Heart right ventricle (tissue), 16 donors: ENCODE measurements around the gene NUP50. TPM values are rescaled to one million over a fixed set of nuclear protein-coding genes. Genes with fewer than 3 reads are reported as not detected.

ENCODE experiments used
- ATAC-seq, 8 donors: fragments of 200-7000 bp; cut with Tn5 transposase; one replicate each; pipeline ENCODE4 v1.9.1; 2020; ENCODE audit warnings: mild to moderate bottlenecking in 8 of 8, moderate library complexity in 8 of 8, moderate number of reproducible peaks in 1 of 8
- DNase-seq, 2 donors: peaks; one replicate each; pipeline ENCODE4 v3.0.0-alpha.2; 2020
- H3K27ac ChIP-seq, 10 donors: fragments of 200-600 bp; sonication (generic) in 2 of 10; one replicate each; pipeline versions ENCODE4 v1.5.0 to v1.8.0; 2020 to 2022; ENCODE audit warnings: mild to moderate bottlenecking in 3 of 10
- H3K27me3 ChIP-seq, 7 donors: fragments of 200-600 bp; one replicate each; pipeline ENCODE4 v1.8.0; 2021 to 2022; ENCODE audit warnings: mild to moderate bottlenecking in 2 of 7
- H3K36me3 ChIP-seq, 9 donors: fragments of 200-600 bp; sonication (generic) in 1 of 9; one replicate each; pipeline versions ENCODE4 v1.5.0 to v1.8.0; 2020 to 2022; ENCODE audit warnings: mild to moderate bottlenecking in 2 of 9
- H3K4me1 ChIP-seq, 9 donors: fragments of 200-600 bp; sonication (generic) in 1 of 9; one replicate each; pipeline versions ENCODE4 v1.5.0 to v1.8.0; 2020 to 2022; ENCODE audit warnings: mild to moderate bottlenecking in 4 of 9
- H3K4me3 ChIP-seq, 10 donors: fragments of 200-600 bp; sonication (generic) in 2 of 10; one replicate each; pipeline versions ENCODE4 v1.5.0 to v1.8.0; 2020 to 2022; ENCODE audit warnings: mild to moderate bottlenecking in 7 of 10, moderate library complexity in 2 of 10
- H3K9me3 ChIP-seq, 11 donors: fragments of 200-600 bp in 10 of 11; sonication (generic) in 2 of 11; one replicate each; pipeline versions ENCODE4 v1.5.0 to v1.8.0; 2013 to 2022; ENCODE audit warnings: mild to moderate bottlenecking in 2 of 11, control low read depth in 1 of 11, moderate library complexity in 1 of 11
- CTCF ChIP-seq, 9 donors: fragments of 200-600 bp; sonication (generic) in 2 of 9; IDR thresholded peaks; one replicate each; pipeline versions ENCODE4 v1.5.0 to v1.8.0; 2021 to 2022; ENCODE audit warnings: antibody characterized with exemption in 9 of 9, mild to moderate bottlenecking in 5 of 9, moderate library complexity in 1 of 9
- WGBS, 2 donors: extraction: QIAGEN DNeasy Blood & Tissue Kit; methylation state at CpG; one replicate each; pipeline ENCODE4 v1.1.7; 2013; ENCODE audit warnings: inconsistent platforms in 1 of 2; 5-methylcytosine and 5-hydroxymethylcytosine counted together
- intact Hi-C, 10 donors: fragments of 100-400 bp; cut with DNase I; formaldehyde crosslinking; loops; one replicate each; pipeline versions ENCODE4 v1.11.1 to v1.14.2; 2022
- polyA plus RNA-seq, 2 donors: library from polyadenylated mRNA; stranded (reverse); fragments of 200-250 nt; gene quantifications; one replicate each; pipeline ENCODE4 v1.2.3, GENCODE V29; 2013
- total RNA-seq, 10 donors: library from RNA; stranded (reverse); fragmentation: NEBNext Ultra II Directional in 3 of 10; extraction: Animal tissue kit (Norgen Biotek cat#: 25700) in 3 of 10; gene quantifications; one replicate each; pipeline versions ENCODE4 v1.2.1 to v1.2.4, GENCODE V29; 2021 to 2023
- donor health status: Arrhythmogenic right ventricular cardiomyopathy.
- donor health status: ischemic (EF 13 %, LVEDD 7.1; RV severe dilation, severe dysfunction).
- donor health status: healthy with polysubstance abuse.
- donor health status: DM: no; HTN: yes; CAD: no.
- donor health status: DM: no; HTN: no; CAD: no.
- donor health status: ischemic (EF 25% LVEDD 6.9; RV normal size, moderate dysfunction).
- donor health status: ischemic (EF 25% LVEDD 5.7; RV mildly dilated, moderate dysfunction).
- donor health status: healthy.
- donor health status: DM: yes; HTN: yes; CAD: no.
- donor health status: Ischemic cardiomyopathy.
- donor health status: ischemic (EF 35%, LVEDD 5.7; RV mildly dilated, moderate dysfunction).
- donor health status: nonischemic (EF 11% LVEDD 7.7; RV severe dilation, severe dysfunction).
- donor health status: DM: yes; HTN: yes; CAD: no.
- donor health status: PGD.
- donor health status: ischemic (EF 29% LVEDD 5.4; RV normal size, mild dysfunction).
- donor health status: nonischemic (EF 23%, LVEDD 6.1; RV moderate dilation, normal function).

Gene NUP50
- total and polyA plus RNA-seq, 12 donors: 5.7 to 21.2 (median 14.3) TPM

- Histone ChIP-seq H3K4me3 (peak overlapping the region in 1 of 10 donors; percentile 4), H3K4me1 (peaks cover 0 to 62% (median 20%) of the 10 kb centered on the region in 9 donors), H3K9me3 (no peaks in the 10 kb centered on the region), H3K27me3 (no peaks in the 10 kb centered on the region), H3K36me3 (peaks cover 0 to 55% (median 30%) of the 10 kb centered on the region in 9 donors), H3K27ac (peak overlapping the region in 1 of 10 donors; percentile 32)
- WGBS, 2 donors: 70 to 75% methylated on average over 5 of the region's 5 CpGs
- ATAC-seq (no peak), DNase-seq (no peak)
- intact Hi-C loops: no loop called here
- TF ChIP-seq CTCF (IDR thresholded peaks at IDR 0.05): no peak
These were observed 3.2 kb downstream of the NUP50 start for GRCh38 chr22:45166932-45167331.

- intact Hi-C loops: no loop called here
- Histone ChIP-seq H3K27me3 (no peaks in the 10 kb centered on the region), H3K4me3 (no peak overlapping the region), H3K4me1 (peaks cover 0 to 71% (median 16%) of the 10 kb centered on the region in 9 donors), H3K36me3 (peaks cover 0 to 84% (median 50%) of the 10 kb centered on the region in 9 donors), H3K27ac (peak overlapping the region in 1 of 10 donors; percentile 35), H3K9me3 (no peaks in the 10 kb centered on the region)
- ATAC-seq: no peak
- DNase-seq: no peak
- 77 to 83% methylated on average over 19 of the region's 19 CpGs for WGBS, 2 donors
- no peak for TF ChIP-seq CTCF (IDR thresholded peaks at IDR 0.05)
These were observed 6.1 kb downstream of the NUP50 start for GRCh38 chr22:45169591-45170466.

- 85 to 86% methylated on average over 6 of the region's 6 CpGs for WGBS, 2 donors
These were observed 8.1 kb downstream of the NUP50 start for GRCh38 chr22:45171830-45172229.

More at GRCh38 chr22:45171830-45172229, 8.1 kb downstream of the NUP50 start:
- peaks cover 0 to 51% (median 0%) of the 10 kb centered on the region in 9 donors for H3K4me1 ChIP-seq
- H3K27me3 ChIP-seq: no peaks in the 10 kb centered on the region
- peaks cover 0 to 99% (median 66%) of the 10 kb centered on the region in 9 donors for H3K36me3 ChIP-seq
- intact Hi-C loops: no loop called here
- H3K27ac ChIP-seq: peak overlapping the region in 1 of 10 donors; percentile 8
- ATAC-seq (no peak), DNase-seq (no peak)
- no peaks in the 10 kb centered on the region for H3K9me3 ChIP-seq
- H3K4me3 ChIP-seq: no peak overlapping the region
- no peak for TF ChIP-seq CTCF (IDR thresholded peaks at IDR 0.05)
